HepG2 (cell line): ENCODE measurements around the gene DNAJC5. TPM values are rescaled to one million over a fixed set of nuclear protein-coding genes. Genes with fewer than 3 reads are reported as not detected.

Source experiments
- CBX1 ChIP-seq: IDR thresholded peaks from one replicate; pipeline ENCODE4 v1.6.1; 2016; ENCODE audit warnings: antibody characterized with exemption, low read depth
- IKZF4 ChIP-seq: sonication (generic); formaldehyde crosslinking; IDR thresholded peaks from 2 replicates; pipeline ENCODE4 v1.5.1; 2020; ENCODE audit warnings: borderline replicate concordance, mild to moderate bottlenecking, low read depth, missing genetic modification reagents; ENCODE audit errors: not compliant biosample characterization
- LCORL ChIP-seq, 2 experiments: fragments of 450-650 bp in 1 of 2; sonication (generic) in 1 of 2; formaldehyde crosslinking in 1 of 2; IDR thresholded peaks; 2 replicates each; pipeline versions ENCODE4 v1.5.0 to v1.6.1; 2017 to 2020; ENCODE audit warnings: antibody characterized with exemption in 1 of 2, missing genetic modification reagents in 1 of 2
- NR2C2 ChIP-seq: sonication (generic); formaldehyde crosslinking; IDR thresholded peaks from 2 replicates; pipeline ENCODE4 v1.4.0; 2020; ENCODE audit warnings: missing genetic modification reagents, mild to moderate bottlenecking, moderate library complexity, borderline replicate concordance
- PAWR ChIP-seq: sonication (generic); formaldehyde crosslinking; IDR thresholded peaks from 2 replicates; pipeline ENCODE4 v1.4.0; 2020; ENCODE audit warnings: missing genetic modification reagents, mild to moderate bottlenecking, borderline replicate concordance
- PHF8 ChIP-seq: sonication (generic); formaldehyde crosslinking; IDR thresholded peaks from 2 replicates; pipeline ENCODE4 v1.5.0; 2020; ENCODE audit warnings: missing genetic modification reagents
- RBFOX2 ChIP-seq: fragments of 200-400 bp; formaldehyde crosslinking; IDR thresholded peaks from 2 replicates; pipeline ENCODE4 v1.6.1; 2017; ENCODE audit warnings: low read depth, mild to moderate bottlenecking, low read length
- TEAD3 ChIP-seq: optimal IDR thresholded peaks from 2 replicates; pipeline ENCODE3; 2016; ENCODE audit warnings: borderline replicate concordance
- TP53 ChIP-seq: sonication (generic); formaldehyde crosslinking; conservative IDR thresholded peaks from 2 replicates; pipeline ENCODE4 v1.4.0; 2020; ENCODE audit warnings: missing genetic modification reagents
- XBP1 ChIP-seq: sonication (generic); formaldehyde crosslinking; IDR thresholded peaks from 2 replicates; pipeline ENCODE4 v1.5.0; 2020; ENCODE audit warnings: missing genetic modification reagents
- ZNF12 ChIP-seq: sonication (generic); formaldehyde crosslinking; IDR thresholded peaks from 2 replicates; pipeline ENCODE4 v1.5.0; 2020; ENCODE audit warnings: missing genetic modification reagents
- polyA plus RNA-seq, 8 experiments: library from polyadenylated mRNA; depleted of rRNA in 3 of 8; stranded (reverse) in 7 of 8; unstranded in 1 of 8; fragments of >200 nt; fragmentation: Illumina TruSeq in 4 of 8; extraction: Trizol in 4 of 8; gene quantifications; 2 replicates each; pipeline versions ENCODE4 v1.2.1 to v1.2.3, GENCODE V29; 2011 to 2016; ENCODE audit warnings: low read depth in 4 of 8, missing spikeins in 1 of 8, mixed read lengths in 1 of 8; ENCODE audit not compliant: insufficient read depth in 1 of 8
- total RNA-seq, 5 experiments: library from RNA; depleted of rRNA; stranded (reverse); fragments of >200 nt; fragmentation: Illumina TruSeq; extraction: Trizol; gene quantifications; 2 replicates each; pipeline ENCODE4 v1.2.3, GENCODE V29; 2016; ENCODE audit warnings: low read depth in 1 of 5
- TF ChIP-seq, protein P1 (sequence below): sonication (generic); IDR thresholded peaks from 2 replicates; pipeline ENCODE4 v1.6.1; 2016; ENCODE audit warnings: low read depth, borderline replicate concordance
- TF ChIP-seq, protein P2 (sequence below): sonication (generic); formaldehyde crosslinking; IDR thresholded peaks from 2 replicates; pipeline ENCODE4 v1.4.0; 2020; ENCODE audit warnings: missing genetic modification reagents
- TF ChIP-seq, protein P3 (sequence below): sonication (generic); formaldehyde crosslinking; IDR thresholded peaks from 2 replicates; pipeline ENCODE4 v1.4.0; 2020; ENCODE audit warnings: missing genetic modification reagents
- TF ChIP-seq, protein P4 (sequence below): sonication (generic); formaldehyde crosslinking; conservative IDR thresholded peaks from 2 replicates; pipeline ENCODE4 v1.5.0; 2020; ENCODE audit warnings: missing genetic modification reagents
- TF ChIP-seq, protein P5 (sequence below): sonication (generic); formaldehyde crosslinking; IDR thresholded peaks from 2 replicates; pipeline ENCODE4 v1.8.0; 2022; ENCODE audit warnings: missing genetic modification reagents, mild to moderate bottlenecking, moderate library complexity, borderline replicate concordance

The DNAJC5 gene
- total and polyA plus RNA-seq, 2 of the 13 experiments (the other 11 are each of a cell fraction or from before 2014, with no cell fraction given), result 42.8 to 64.5 TPM

DNA sequence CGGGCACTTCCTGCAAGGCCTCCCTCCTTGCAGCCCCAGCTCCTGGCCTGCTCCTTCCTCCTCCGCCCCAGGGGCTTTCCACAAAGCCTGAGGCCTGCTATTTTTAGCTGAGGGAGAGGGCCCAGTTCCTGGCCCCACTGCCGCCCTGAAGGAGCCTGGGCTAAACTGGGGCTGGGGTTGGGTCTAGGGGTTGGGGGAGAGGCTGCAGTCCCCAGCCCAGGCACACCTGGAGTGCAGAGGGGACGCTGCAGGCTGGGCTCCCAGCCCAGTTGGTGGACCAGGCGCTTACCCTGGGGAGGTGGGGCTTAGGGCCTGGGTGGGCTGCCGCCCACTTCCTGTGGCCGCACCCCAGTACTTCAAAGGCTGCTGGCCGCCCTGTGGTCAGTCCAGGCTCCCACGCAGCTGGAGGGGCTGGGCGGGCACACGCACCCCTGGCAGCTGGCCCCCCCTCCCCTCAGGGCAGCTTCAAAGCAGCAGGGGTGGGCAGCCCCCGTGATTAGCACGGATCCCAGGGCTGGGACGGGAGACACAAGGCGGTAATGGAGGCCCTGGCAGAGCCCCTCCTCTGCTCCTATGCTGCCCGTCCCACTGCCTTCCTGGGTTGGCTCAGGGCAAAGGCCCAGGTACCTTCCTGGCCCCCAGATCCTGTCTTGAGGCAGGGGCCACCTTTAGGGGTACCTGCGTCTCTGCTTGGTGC lies 40.7 kb upstream of the DNAJC5 start (continued):
- peak; percentile 77; the same call in 1 of the 2 replicates for TF ChIP-seq XBP1 (CRISPR knock-in tag)
- TF ChIP-seq, protein P1, sequence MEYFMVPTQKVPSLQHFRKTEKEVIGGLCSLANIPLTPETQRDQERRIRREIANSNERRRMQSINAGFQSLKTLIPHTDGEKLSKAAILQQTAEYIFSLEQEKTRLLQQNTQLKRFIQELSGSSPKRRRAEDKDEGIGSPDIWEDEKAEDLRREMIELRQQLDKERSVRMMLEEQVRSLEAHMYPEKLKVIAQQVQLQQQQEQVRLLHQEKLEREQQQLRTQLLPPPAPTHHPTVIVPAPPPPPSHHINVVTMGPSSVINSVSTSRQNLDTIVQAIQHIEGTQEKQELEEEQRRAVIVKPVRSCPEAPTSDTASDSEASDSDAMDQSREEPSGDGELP, result peak; percentile 73; the same call in 1 of the 2 replicates
- TF ChIP-seq, protein P2, sequence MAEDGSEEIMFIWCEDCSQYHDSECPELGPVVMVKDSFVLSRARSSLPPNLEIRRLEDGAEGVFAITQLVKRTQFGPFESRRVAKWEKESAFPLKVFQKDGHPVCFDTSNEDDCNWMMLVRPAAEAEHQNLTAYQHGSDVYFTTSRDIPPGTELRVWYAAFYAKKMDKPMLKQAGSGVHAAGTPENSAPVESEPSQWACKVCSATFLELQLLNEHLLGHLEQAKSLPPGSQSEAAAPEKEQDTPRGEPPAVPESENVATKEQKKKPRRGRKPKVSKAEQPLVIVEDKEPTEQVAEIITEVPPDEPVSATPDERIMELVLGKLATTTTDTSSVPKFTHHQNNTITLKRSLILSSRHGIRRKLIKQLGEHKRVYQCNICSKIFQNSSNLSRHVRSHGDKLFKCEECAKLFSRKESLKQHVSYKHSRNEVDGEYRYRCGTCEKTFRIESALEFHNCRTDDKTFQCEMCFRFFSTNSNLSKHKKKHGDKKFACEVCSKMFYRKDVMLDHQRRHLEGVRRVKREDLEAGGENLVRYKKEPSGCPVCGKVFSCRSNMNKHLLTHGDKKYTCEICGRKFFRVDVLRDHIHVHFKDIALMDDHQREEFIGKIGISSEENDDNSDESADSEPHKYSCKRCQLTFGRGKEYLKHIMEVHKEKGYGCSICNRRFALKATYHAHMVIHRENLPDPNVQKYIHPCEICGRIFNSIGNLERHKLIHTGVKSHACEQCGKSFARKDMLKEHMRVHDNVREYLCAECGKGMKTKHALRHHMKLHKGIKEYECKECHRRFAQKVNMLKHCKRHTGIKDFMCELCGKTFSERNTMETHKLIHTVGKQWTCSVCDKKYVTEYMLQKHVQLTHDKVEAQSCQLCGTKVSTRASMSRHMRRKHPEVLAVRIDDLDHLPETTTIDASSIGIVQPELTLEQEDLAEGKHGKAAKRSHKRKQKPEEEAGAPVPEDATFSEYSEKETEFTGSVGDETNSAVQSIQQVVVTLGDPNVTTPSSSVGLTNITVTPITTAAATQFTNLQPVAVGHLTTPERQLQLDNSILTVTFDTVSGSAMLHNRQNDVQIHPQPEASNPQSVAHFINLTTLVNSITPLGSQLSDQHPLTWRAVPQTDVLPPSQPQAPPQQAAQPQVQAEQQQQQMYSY (CRISPR knock-in tag), result 0 out of 2 replicates have a peak, but pooled peaks have one; percentile 44
- TF ChIP-seq, protein P3, sequence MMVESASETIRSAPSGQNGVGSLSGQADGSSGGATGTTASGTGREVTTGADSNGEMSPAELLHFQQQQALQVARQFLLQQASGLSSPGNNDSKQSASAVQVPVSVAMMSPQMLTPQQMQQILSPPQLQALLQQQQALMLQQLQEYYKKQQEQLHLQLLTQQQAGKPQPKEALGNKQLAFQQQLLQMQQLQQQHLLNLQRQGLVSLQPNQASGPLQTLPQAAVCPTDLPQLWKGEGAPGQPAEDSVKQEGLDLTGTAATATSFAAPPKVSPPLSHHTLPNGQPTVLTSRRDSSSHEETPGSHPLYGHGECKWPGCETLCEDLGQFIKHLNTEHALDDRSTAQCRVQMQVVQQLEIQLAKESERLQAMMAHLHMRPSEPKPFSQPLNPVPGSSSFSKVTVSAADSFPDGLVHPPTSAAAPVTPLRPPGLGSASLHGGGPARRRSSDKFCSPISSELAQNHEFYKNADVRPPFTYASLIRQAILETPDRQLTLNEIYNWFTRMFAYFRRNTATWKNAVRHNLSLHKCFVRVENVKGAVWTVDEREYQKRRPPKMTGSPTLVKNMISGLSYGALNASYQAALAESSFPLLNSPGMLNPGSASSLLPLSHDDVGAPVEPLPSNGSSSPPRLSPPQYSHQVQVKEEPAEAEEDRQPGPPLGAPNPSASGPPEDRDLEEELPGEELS, result peak; percentile 28; the same call in 1 of the 2 replicates
- peak; percentile 70 for TF ChIP-seq RBFOX2
- TF ChIP-seq PHF8 (CRISPR knock-in tag), result peak; percentile 63
- TF ChIP-seq, protein P4, sequence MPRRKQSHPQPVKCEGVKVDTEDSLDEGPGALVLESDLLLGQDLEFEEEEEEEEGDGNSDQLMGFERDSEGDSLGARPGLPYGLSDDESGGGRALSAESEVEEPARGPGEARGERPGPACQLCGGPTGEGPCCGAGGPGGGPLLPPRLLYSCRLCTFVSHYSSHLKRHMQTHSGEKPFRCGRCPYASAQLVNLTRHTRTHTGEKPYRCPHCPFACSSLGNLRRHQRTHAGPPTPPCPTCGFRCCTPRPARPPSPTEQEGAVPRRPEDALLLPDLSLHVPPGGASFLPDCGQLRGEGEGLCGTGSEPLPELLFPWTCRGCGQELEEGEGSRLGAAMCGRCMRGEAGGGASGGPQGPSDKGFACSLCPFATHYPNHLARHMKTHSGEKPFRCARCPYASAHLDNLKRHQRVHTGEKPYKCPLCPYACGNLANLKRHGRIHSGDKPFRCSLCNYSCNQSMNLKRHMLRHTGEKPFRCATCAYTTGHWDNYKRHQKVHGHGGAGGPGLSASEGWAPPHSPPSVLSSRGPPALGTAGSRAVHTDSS (CRISPR knock-in tag), result 0 out of 2 replicates have a peak, but pooled peaks have one; percentile 18
- TF ChIP-seq LCORL (IDR thresholded peaks at IDR 0.05), result no peak
- peak; percentile 46 for TF ChIP-seq LCORL (CRISPR knock-in tag; IDR thresholded peaks at IDR 0.05)
- TF ChIP-seq TEAD3 (CRISPR knock-in tag), result peak; percentile 58
- 0 out of 2 replicates have a peak, but pooled peaks have one; percentile 23 for TF ChIP-seq NR2C2 (CRISPR knock-in tag)
- TF ChIP-seq TP53 (CRISPR knock-in tag), result 0 out of 2 replicates have a peak, but pooled peaks have one; percentile 73
- TF ChIP-seq, protein P5, sequence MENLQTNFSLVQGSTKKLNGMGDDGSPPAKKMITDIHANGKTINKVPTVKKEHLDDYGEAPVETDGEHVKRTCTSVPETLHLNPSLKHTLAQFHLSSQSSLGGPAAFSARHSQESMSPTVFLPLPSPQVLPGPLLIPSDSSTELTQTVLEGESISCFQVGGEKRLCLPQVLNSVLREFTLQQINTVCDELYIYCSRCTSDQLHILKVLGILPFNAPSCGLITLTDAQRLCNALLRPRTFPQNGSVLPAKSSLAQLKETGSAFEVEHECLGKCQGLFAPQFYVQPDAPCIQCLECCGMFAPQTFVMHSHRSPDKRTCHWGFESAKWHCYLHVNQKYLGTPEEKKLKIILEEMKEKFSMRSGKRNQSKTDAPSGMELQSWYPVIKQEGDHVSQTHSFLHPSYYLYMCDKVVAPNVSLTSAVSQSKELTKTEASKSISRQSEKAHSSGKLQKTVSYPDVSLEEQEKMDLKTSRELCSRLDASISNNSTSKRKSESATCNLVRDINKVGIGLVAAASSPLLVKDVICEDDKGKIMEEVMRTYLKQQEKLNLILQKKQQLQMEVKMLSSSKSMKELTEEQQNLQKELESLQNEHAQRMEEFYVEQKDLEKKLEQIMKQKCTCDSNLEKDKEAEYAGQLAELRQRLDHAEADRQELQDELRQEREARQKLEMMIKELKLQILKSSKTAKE, result no peak
- peak; percentile 32 for TF ChIP-seq IKZF4
- peak; percentile 9; the same call in 1 of the 2 replicates for TF ChIP-seq ZNF12 (CRISPR knock-in tag)
- no peak; the same call in 1 of the 2 replicates for TF ChIP-seq PAWR (CRISPR knock-in tag)
- no peak for TF ChIP-seq CBX1
